Fibroblast of pulmonary artery (primary cell): Measurements from ENCODE around the gene LBP.
"Not testable (repeated sequence)": the region's sequence is repeated elsewhere in the genome, so short reads cannot be mapped to it uniquely, and the experiment has no call there.

Experiments
- DNase-seq: peaks from one replicate; pipeline ENCODE4 v3.0.0-alpha.2; 2010; ENCODE audit warnings: low read depth
- H3K4me3 ChIP-seq: replicated peaks from 2 replicates; pipeline ENCODE4 v1.5.1; 2011; ENCODE audit warnings: low read depth, mild to moderate bottlenecking, control low read depth, low read length, moderate library complexity
- CTCF ChIP-seq: IDR thresholded peaks from 2 replicates; pipeline ENCODE4 v1.5.1; 2011; ENCODE audit warnings: mild to moderate bottlenecking, control low read depth, low read length, inconsistent platforms; ENCODE audit errors: missing control alignments

Gene LBP

GRCh38 chr20:38373898-38374297 is 27.6 kb downstream of the LBP start:
- DNase-seq: no peak
- no peak for TF ChIP-seq CTCF

GRCh38 chr20:38377039-38377685 is 30.9 kb downstream of the LBP start:
- TF ChIP-seq CTCF: no peak
- no peak for DNase-seq
- H3K4me3 ChIP-seq: no peak overlapping the region

More at GRCh38 chr20:38373898-38374297, 27.6 kb downstream of the LBP start:
- H3K4me3 ChIP-seq: no peak overlapping the region

- H3K4me3 ChIP-seq, DNase-seq: not testable (repeated sequence)
Measured at GRCh38 chr20:38377838-38378237, 31.6 kb downstream of the LBP start.

- no peak for DNase-seq
- no peak for TF ChIP-seq CTCF
Measured at GRCh38 chr20:38383147-38383546, 36.9 kb downstream of the LBP start.

GRCh38 chr20:38386004-38386403 is 39.7 kb downstream of the LBP start:
- no peak for DNase-seq
- no peak for TF ChIP-seq CTCF

More at GRCh38 chr20:38383147-38383546, 36.9 kb downstream of the LBP start:
- H3K4me3 ChIP-seq: no peak overlapping the region

GRCh38 chr20:38386851-38387250 is 40.6 kb downstream of the LBP start:
- DNase-seq: no peak
- no peak overlapping the region for H3K4me3 ChIP-seq
- no peak for TF ChIP-seq CTCF

More at GRCh38 chr20:38386004-38386403, 39.7 kb downstream of the LBP start:
- H3K4me3 ChIP-seq: no peak overlapping the region

GRCh38 chr20:38387953-38388352 is 41.7 kb downstream of the LBP start:
- no peak overlapping the region for H3K4me3 ChIP-seq
- TF ChIP-seq CTCF: no peak
- DNase-seq: no peak
